Esophagus mucosa (tissue), 1 donor: ENCODE data around the gene UBE2G1. TPM values are rescaled to one million over a fixed set of nuclear protein-coding genes. Genes with fewer than 3 reads are reported as not detected.
"Not testable (repeated sequence)": the region's sequence is repeated elsewhere in the genome, so short reads cannot be mapped to it uniquely, and the experiment has no call there.

Source experiments
- ATAC-seq: fragments of 200-7000 bp; cut with Tn5 transposase; one replicate; pipeline ENCODE4 v1.9.1; 2020
- total RNA-seq: library from RNA; stranded (reverse); gene quantifications from one replicate; pipeline ENCODE4 v1.2.4, GENCODE V29; 2023
- donor health status: DM: yes; HTN: yes; CAD: no.

The UBE2G1 gene
- total RNA-seq, 1 donor from 2014 or later = 93.4 TPM

DNA sequence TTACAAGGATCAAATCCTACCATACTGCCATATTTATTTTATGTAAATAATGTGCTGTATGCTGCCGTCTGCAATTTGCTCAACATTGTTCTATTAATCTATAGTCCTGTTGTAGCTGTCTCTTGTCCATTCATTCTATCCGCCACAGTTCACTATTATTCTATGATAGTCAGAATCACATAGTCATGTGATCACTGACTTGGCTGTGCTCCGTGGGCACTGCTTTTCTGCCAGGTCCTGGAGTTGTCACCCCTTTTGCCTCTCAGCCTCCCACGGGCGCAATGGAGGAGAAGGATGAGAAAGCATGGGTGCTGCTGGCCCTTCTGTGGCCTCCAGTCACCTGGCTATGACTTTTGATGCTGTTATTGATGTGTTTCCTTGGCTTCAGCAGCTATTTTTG, 65.4 kb downstream of the UBE2G1 start:
- no peak for ATAC-seq

DNA sequence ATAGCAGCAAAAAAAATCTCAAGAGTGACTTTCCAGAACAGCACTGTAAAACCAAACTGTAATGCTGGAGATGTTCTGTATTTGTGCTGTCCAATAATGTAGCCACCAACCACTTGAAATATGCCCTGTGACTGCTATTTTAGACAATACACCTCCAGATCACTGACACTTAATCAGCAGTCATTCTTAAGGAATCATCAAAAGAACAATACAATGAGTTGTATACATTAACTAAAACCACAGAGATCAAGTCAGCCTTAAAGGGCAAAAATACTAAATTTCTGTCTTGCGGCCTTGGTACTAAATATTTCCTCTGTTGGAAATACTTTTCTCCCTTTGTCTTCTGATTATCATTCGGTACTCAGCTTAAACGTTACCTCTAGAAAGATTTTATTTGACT, 69.1 kb downstream of the UBE2G1 start:
- no peak for ATAC-seq

DNA sequence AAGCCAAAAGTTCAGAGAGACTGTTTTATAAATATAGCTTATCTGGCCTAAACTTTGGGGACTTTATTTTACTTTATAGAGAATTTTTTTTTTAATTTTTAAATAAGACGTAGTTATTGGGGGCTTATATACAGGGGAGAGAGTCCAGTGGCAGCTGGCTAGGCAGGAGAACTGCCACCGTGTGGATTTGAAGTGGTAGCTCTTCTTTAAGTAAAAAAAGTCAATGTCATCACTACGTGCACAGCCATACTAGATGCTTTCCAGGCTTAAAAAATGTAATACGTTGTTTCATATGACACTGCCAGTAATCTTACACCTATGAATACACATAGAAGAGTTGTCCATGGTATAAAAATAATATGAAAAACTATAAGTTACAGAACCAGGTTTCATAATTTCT, 70.8 kb downstream of the UBE2G1 start:
- ATAC-seq = no peak

DNA sequence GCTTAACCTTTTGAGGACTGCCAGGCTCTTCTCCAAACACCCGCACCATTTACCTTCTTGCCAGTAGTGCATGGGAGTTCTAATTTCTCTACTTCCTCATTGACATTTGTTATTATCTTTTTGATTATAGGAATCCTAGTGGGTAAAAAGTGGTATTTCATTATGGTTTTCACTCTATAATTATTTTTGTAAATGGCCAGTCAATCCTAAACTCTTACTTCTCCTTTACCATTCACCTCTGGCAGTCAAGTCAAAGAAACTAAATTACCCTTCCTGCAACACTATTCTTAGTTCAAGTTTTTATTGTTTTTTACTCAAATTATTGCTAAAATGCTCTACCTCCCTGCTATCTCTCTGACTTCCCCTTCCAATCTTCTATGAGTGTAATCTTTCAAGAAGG, 72.9 kb downstream of the UBE2G1 start:
- no peak for ATAC-seq

DNA sequence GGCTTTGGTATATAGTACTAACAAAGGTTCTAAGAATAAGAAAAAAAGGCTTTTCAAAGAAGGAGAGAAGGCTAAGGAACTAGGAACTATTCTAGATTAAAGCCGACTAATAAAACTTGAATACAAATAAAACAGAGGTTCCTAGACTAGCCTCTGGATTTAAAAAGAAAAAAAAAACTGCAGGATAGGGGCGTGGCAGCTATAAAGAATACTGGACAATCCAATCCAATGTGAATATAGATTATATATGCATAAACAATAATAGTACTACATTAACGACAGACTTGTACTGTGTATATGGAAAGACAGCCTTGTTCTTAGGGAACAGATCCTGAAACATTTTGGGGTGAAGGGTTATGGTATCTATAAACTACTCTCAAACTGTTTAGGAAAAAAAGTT, 78.8 kb downstream of the UBE2G1 start:
- no peak for ATAC-seq

DNA sequence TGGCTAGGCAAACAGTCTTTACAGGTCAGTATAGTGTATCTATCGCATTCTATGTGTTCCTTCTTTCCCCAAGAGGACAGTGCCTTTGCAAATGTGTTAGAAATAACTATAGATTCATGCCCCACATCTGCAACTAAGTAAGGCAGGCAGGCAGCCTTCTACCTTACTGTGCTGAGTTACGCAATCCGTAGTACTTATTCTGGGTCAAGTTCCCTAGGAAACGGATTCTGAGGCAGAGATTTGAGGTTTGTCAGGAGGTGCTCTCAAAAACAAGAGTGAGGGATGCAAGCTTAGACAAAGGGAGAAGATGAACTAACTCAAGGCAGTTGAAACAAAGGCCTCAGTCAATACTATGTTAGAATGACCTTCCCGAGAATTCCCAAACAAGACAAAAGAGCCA, 90.0 kb downstream of the UBE2G1 start:
- ATAC-seq = no peak

DNA sequence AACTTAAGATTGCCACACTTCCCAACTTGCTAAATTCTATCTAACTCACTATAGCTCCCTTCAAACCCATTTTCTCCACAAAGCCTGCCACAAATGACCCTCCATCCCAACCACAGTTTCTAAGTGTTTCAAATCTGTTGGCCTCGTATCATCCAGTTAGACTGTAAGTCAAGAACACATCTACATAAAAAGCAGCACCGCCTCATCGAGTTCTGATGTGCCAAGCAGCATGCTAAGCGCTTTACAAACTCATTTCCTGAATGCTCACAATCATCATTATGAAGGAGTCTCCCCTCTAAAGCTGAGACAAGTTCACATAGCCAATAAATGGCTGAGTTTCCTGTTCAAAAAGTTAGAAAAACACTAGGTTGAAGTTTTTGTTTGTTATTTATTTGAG, 93.5 kb downstream of the UBE2G1 start:
- ATAC-seq = no peak

DNA sequence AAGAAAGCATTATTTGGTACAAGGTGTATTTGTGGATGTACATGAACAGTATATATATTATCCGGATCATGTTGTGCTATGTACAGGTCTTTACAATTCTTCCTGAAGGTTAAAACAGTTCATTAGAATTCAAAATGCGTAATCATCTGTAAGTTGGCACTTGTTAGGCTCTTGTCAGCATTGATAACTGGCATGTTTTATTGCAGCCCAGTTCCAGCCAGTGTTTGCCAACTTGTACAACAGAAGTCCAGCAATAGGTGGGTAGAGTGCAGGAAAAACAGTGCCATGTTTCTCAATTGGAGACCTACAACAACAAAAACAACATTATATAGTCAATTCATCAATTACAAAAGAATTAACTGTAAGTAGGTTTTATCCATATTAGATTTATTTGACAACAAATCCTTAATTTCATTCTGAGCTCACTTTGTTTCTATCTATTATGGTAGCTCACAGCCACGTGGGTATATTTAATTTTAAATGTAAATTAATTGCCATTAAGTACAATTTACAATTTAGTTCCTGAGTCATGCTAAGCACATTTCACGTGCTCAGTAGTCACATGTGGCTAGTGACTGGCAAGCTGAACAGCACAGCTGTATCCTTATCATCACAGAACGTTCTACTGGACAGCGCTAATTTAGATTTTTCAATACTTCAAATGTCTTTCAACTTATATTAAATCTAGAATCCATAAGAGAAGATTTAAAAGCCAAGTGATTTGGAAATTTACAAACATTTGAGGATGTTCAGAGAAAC, 94.1 kb downstream of the UBE2G1 start:
- ATAC-seq = no peak

DNA sequence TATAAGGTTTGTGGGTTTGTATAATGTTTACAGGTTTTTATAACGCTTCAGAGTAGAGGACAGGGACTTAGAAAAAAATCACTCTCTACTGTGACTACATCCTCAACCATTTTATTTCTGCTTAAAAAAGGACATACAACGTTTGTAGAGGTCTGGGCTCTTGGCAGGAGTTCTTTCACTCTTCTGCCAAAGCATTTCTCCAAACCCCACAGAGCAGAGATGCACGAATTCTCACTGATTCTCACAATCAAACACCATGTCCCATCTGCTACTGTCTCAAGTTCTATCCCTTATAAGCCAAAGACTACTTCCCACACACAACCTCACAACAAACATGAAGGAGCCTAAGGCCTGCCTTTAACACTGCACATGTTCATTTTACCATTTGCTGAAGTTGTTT, 95.7 kb downstream of the UBE2G1 start:
- no peak for ATAC-seq

DNA sequence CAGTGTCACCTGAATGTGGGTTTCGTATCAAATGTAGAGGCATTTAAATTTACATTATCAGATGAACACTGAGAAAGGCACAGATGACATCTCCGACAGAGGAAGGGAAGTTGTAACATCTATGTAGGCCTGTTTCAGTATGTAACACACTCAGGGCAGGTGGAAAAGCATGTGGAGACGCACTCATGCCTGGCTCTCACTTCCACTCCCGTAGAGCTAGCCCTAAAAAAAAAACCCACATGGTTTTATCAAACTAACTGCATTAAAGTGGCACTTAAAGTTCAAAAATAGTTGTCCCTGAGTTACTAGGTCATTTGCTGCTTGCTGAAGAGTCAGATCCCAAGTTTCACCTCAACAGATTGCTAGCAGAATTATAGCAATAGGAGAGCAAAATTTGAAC, 96.6 kb downstream of the UBE2G1 start:
- ATAC-seq = no peak

DNA sequence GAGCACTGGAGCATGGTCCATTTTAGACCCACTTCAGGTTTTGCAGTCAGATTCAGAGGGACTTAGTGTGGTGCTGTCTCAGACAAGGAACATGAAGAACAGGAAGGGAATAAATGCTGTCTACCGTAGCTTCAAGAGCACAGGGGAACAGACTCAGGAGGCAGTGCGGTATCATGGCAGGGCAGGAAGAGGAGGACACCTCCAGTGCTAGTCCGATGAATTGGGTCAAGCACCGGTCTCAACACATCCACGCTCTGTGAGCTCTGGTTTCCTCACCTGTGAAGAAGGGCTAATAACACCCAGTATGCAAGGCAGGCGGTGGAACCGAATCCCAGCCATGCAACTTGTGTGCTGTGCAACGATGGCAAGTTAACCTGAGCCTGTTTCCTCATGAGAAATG, 99.1 kb downstream of the UBE2G1 start:
- no peak for ATAC-seq

DNA sequence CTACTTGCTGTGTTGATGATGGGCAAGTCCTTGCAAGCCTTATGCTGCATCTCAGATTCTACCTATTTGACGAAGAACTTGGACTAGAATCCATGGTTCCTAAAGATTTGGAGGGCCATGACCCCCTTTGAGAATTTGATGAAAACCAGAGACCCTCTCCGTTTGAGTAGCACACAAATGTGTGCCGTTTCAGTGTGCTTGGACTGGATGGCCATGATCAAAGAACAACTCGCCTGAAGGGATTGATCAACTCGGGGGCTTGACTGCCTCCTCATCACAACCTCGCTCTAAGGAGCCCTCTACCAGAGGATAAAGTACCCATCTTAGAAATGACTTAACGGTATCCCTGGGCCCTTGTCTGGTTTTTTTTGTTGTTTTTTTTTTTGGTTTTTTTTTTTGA, 99.9 kb downstream of the UBE2G1 start:
- ATAC-seq = no peak

DNA sequence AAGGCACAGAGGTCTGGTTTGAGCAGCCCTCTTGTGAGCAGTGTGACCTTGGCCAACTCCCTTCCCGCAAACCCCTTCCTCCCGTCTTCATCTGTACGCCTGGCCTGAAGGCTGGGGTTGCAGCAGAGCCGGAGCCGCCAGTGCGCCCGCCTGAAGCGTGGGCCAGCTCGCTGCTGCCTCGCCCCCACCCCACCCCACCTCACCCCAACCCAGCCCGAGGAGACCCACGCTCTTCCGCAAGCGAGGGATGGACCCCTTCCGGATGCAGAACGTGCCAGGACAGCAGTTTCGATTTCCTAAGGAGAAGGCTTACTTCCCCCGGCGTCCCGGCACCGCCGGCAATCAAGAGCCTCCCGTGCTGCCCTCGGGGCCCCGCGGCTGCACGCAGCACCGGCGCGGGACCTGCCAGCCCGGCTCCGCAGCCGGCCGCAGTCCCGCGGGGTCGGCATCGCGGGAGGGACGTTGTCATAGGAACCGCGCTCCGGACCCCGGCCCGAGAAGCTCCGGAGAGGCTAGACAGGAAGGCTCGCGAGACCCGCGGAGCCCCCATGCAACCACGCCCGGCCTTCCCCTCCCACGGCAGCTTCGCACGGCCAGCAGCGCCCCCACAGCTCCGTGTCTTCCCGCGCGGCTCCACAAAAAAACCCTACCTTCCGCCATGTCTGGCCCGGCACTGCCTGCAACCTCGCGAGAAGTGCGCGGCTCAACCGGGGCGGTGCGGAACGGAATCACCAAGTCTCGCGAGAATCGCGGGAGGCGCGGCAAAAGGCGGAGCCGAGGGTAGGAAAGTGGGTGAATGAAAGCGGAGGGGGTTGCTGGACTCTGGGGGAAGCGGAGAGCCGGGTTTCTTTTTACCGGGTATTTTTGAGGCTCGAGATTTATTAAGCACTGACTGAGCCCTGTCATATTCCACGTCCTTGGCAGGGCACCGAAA, 102.9 kb downstream of the UBE2G1 start, which contains the start of gene ANKFY1:
ANKFY1 (minus strand) TSS at position 698 of the 934 bp plus-strand sequence; CDS start at position 660, 38 bp downstream.
- peak; percentile 92 for ATAC-seq

DNA sequence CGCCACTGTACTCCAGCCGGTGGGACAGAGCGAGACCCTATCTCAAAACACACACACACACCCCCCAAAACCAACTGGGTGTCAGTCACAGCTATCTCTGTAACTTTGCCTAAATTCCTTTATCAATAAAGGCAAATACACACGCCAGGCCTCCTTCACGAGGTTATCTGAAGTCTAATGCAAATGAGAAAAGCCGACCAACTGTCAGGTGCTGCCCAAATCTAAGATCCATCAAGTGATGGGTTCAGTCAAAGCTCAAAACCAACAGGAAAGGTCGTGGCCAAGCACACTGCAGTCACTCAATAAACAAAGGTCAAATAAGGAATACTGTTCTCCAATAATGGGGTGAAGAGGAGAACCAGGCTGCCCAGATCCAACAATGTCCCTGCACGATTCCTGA, 103.8 kb downstream of the UBE2G1 start:
- ATAC-seq = no peak

DNA sequence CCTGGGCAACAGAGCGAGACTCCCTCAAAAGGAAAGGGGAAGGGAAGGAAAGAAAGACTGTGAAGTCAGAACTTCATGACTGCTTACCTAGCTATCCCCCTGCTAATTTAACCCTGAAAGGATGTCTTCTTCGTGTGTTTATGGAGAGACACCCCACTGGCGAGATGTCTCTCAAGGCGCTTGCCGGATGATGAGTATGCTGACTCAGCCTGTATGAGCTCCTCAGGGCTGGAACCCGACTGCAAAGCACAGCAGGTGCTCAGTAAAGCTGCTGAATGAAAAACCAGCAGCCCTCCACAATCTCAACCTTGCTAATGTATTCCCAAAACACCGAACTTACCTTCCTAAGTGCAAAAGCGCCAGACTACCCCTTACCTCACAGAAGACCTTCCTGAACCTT, 105.0 kb downstream of the UBE2G1 start:
- ATAC-seq = no peak

DNA sequence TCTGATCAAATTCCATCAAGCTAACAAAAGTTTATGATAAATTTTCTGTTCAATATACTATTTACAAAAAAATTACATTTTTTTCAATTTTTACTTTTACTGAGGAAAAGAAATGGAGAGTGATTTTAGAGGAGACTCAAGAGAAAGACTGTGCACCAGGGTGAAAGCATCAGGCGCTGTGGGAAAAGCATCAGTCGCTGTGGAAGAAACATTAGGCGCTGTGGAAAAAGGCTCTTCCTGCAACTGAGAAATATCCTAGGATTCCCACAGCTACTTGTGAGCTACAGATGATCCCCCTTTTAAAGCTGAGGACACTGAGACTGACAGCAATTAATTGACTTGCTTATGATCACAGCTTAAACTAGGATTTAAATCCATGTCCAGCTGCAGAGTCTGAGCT, 107.6 kb downstream of the UBE2G1 start:
- no peak for ATAC-seq

DNA sequence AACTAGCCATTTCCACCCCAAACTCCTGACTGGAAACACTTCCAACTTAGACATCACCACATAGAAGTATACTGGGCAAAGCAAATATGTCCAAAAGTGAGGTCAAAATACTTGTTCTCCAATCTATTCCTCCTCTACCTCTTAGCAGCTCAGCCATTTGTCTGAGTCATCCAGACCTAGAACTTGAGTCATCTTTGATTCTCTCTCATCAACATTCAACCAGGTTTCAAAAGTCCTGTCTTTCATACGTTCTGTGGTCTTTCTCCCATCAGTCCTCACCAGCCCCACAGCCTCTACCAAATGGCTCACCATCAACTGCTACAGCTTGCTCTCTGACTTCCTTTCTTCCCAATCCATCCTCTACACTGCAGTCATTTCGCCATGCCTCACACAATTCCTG, 109.5 kb downstream of the UBE2G1 start:
- ATAC-seq = peak; percentile 33

DNA sequence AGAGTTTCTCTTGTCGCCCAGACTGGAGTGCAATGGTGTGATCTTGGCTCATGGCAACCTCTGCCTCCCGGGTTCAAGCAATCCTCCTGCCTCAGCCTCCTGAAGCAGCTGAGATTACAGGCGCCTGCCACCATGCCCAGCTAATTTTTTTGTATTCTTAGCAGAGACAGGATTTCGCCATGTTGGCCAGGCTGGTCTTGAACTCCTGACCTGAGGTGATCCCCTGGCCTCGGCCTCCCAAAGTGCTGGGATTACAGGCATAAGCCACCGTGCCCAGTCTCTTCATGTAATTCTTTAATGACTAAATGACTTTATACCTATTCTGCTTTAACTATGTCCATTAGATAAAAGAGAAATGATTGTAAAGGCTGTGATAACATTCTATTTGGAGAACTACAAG, 111.2 kb downstream of the UBE2G1 start:
- not testable (repeated sequence) for ATAC-seq

DNA sequence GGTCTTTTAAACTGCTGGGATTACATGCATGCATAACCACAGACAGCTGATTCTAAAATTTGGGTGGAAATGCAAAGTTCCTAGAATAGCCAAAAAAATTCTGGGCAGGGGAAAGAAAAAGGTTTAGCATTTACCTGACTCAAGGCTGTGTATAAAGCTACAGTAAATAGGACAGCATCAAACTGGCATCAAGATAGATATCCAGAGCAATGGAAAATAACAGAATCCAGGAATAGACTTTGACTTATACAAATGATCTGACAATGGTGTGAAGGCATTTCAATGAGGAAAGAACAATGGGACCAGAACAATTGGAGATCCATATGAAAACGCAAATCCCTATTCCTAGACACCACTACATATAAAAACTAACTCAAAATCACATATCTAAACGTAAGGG, 115.6 kb downstream of the UBE2G1 start:
- no peak for ATAC-seq

DNA sequence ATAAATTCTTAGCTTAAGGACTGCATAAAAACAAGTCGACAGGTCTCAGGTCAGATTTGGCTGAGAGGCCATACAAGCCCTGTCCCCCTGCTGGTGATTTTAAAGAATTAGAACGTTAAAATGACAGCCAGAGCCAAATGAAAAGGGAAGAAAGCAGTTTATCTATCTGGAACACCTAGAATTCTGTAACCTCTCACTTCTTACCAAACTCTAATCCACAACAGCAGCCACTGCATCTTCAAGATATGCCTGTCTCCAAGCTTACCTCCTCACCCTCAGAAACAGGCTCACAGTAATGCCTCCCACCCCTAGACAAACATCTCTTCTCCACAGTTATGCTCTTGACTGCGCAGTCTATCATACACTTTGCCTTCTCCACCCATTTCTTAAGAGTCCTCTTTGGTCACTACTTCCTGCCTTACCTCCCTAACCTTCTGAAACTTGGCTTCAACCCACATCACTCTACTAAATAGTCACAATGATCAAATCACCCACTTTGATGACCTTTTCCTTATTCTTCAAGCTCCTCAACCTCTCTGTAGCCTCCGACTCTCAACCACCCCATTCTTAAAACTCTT, 116.9 kb downstream of the UBE2G1 start:
- no peak for ATAC-seq

DNA sequence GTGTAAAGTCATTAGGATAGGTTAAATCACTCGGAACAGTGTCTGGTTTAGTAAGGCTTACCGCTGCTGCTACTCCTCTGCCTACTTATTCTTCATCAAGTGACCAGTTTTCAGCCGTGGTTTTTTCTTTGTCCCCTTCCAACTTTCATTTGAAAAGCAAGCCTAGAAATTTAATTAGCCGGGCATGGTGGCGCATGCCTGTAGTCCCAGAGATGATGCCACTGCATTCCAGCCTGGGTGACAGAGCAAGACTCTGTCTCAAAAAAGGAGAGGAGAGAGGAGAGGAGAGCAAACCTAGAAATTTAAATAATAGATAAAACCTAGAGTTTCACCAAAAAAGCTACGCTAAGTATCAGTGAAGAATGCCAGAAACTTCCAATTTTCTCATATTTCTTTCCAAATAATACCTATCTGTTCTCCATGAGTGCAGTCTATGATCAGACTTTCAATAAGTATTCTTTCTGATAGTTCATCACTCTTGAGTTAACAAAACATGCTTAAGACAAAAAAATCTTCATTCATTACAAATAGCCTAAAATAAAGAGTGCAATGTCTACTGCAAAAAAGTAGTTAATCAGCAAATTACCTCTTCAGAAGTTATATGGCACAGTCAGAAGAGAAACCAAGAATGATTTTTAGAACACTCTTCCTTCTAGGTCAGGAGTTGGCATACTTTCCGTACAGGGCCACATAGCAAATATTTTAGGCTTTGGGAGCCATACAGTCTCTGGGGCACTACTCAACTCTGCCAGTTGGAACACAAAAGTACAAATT, 117.8 kb downstream of the UBE2G1 start:
- ATAC-seq = no peak

DNA sequence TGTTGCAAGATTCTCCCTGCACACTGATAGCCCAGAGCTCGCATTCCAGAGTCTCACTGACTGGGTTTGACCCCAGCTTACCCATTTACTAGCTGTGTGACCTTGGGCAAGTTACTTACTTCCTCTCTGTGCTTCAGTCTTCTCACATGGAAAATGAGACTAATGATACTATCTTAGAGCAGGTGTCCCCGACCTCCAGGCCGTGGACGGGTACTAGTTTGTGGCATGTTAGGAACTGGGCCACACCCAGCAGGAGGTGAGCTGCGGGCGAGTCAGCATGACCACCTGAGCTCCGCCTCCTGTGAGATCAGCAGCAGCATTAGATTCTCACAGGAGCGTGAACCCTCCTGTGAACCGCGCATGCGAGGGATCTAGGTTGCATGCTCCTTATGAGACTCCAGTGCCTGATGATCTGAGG, 118.5 kb downstream of the UBE2G1 start:
- ATAC-seq = peak; percentile 92
